ENCODE data around the gene PRRC2A. TPM values are rescaled to one million over a fixed set of nuclear protein-coding genes. Genes with fewer than 3 reads are reported as not detected.

The PRRC2A gene
- polyA plus RNA-seq, 1 donor (not counting 4 experiments of a cell fraction or from before 2014, with no cell fraction given): 20.5 TPM

DNA sequence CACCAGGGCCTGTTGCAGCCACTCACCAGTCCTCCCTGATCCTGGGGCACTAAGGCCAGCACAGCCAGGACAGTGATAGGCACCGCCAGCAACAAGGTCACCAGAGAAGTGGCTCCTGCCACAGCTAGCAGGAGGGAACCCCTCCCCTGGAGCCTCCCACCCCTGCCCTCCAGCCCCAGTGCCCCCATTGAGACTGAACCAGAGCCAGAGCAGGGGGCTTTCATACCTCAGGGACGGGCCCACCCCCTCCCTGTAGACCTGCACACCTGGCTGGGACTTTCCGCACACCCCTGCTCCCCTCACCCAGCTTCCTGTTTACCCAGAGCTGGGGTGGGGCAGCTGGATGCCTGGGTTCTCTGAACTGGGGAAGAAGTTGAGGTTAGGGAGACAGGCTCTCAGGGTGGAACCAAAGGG, 38.3 kb upstream of the PRRC2A start, which contains the start of gene LTB:
Gene LTB, minus strand, starts transcription at position 195 of the 414 bp plus-strand sequence. Its CDS starts 7 bp downstream, at position 188.
- peak within 1 kb of the TSS; percentile 87 for H3K9ac ChIP-seq (ENCODE audit: control insufficient read depth, extremely low read depth, insufficient read depth, low read length)
- peaks cover 15% of the 10 kb centered on the region for H3K4me1 ChIP-seq (ENCODE audit: control insufficient read depth, extremely low read depth, insufficient read depth, low read length)
- no peaks in the 10 kb centered on the region for H3K36me3 ChIP-seq (ENCODE audit: control insufficient read depth in 2 of 2, extremely low read depth in 1 of 2, insufficient read depth in 2 of 2, low read length in 2 of 2)
- H3K4me3 ChIP-seq (ENCODE audit: control insufficient read depth in 2 of 3, extremely low read depth in 1 of 3, insufficient read depth in 2 of 3, low read depth in 1 of 3, low read length in 3 of 3): peak within 1 kb of the TSS; percentile 50 to 90 (median 85)
- H3K9me1 ChIP-seq (ENCODE audit: control insufficient read depth, extremely low read depth, insufficient read depth, low read length): no peaks in the 10 kb centered on the region
- H4K20me1 ChIP-seq (ENCODE audit: control insufficient read depth, extremely low read depth, insufficient read depth, low read length): no peaks in the 10 kb centered on the region
- H3K79me2 ChIP-seq (ENCODE audit: control insufficient read depth, insufficient read depth, low read length): no peaks in the 10 kb centered on the region
- H2AFZ ChIP-seq (ENCODE audit: control insufficient read depth, low read length): peak within 1 kb of the TSS; percentile 97
- no peaks in the 10 kb centered on the region for H3K9me3 ChIP-seq (ENCODE audit: control insufficient read depth, low read depth, low read length)
- H3K27me3 ChIP-seq (ENCODE audit: control insufficient read depth, extremely low read depth, insufficient read depth, low read length): no peaks in the 10 kb centered on the region
- peak within 1 kb of the TSS; percentile 59 for H3K27ac ChIP-seq (ENCODE audit: control insufficient read depth, insufficient read depth, low read length)
- dilution Hi-C loops (cut with MboI; ENCODE audit: extremely low pct_ligation_motif_present, low sequenced_read_pairs): no loop called here
- TF ChIP-seq, protein P1, sequence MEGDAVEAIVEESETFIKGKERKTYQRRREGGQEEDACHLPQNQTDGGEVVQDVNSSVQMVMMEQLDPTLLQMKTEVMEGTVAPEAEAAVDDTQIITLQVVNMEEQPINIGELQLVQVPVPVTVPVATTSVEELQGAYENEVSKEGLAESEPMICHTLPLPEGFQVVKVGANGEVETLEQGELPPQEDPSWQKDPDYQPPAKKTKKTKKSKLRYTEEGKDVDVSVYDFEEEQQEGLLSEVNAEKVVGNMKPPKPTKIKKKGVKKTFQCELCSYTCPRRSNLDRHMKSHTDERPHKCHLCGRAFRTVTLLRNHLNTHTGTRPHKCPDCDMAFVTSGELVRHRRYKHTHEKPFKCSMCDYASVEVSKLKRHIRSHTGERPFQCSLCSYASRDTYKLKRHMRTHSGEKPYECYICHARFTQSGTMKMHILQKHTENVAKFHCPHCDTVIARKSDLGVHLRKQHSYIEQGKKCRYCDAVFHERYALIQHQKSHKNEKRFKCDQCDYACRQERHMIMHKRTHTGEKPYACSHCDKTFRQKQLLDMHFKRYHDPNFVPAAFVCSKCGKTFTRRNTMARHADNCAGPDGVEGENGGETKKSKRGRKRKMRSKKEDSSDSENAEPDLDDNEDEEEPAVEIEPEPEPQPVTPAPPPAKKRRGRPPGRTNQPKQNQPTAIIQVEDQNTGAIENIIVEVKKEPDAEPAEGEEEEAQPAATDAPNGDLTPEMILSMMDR (optimal IDR thresholded peaks at IDR 0.05 in 1 of 3, IDR thresholded peaks at IDR 0.05 in 1 of 3, conservative IDR thresholded peaks at IDR 0.05 in 1 of 3; ENCODE audit: extremely low read depth in 1 of 3, insufficient read depth in 2 of 3, low read length in 3 of 3): no peak
- no peak for TF ChIP-seq EZH2 (IDR thresholded peaks at IDR 0.05; ENCODE audit: low read length)
- H3K4me2 ChIP-seq (ENCODE audit: control insufficient read depth, extremely low read depth, insufficient read depth, low read depth, low read length): peak within 1 kb of the TSS; percentile 93
- FAIRE-seq (no peak), DNase-seq (ENCODE audit: low read depth, low spot score) (no peak)

GRCh38 chr6:31585491-31585890, 35.0 kb upstream of the PRRC2A start:
- H3K9ac ChIP-seq (ENCODE audit: control insufficient read depth, extremely low read depth, insufficient read depth, low read length): no peak overlapping the region
- peaks cover 3% of the 10 kb centered on the region for H3K27me3 ChIP-seq (ENCODE audit: control insufficient read depth, extremely low read depth, insufficient read depth, low read length)
- H3K9me1 ChIP-seq (ENCODE audit: control insufficient read depth, extremely low read depth, insufficient read depth, low read length): no peaks in the 10 kb centered on the region
- peaks cover 4% of the 10 kb centered on the region for H3K4me1 ChIP-seq (ENCODE audit: control insufficient read depth, extremely low read depth, insufficient read depth, low read length)
- H3K4me3 ChIP-seq (ENCODE audit: control insufficient read depth in 2 of 3, extremely low read depth in 1 of 3, insufficient read depth in 2 of 3, low read depth in 1 of 3, low read length in 3 of 3): no peak overlapping the region
- no peak for TF ChIP-seq EZH2 (IDR thresholded peaks at IDR 0.05; ENCODE audit: low read length)
- TF ChIP-seq, protein P1 (optimal IDR thresholded peaks at IDR 0.05 in 1 of 3, IDR thresholded peaks at IDR 0.05 in 1 of 3, conservative IDR thresholded peaks at IDR 0.05 in 1 of 3; ENCODE audit: extremely low read depth in 1 of 3, insufficient read depth in 2 of 3, low read length in 3 of 3): peak; percentile 33 to 60 (median 46)
- no peak overlapping the region for H3K27ac ChIP-seq (ENCODE audit: control insufficient read depth, insufficient read depth, low read length)
- no peak overlapping the region for H3K4me2 ChIP-seq (ENCODE audit: control insufficient read depth, extremely low read depth, insufficient read depth, low read depth, low read length)
- no peaks in the 10 kb centered on the region for H3K9me3 ChIP-seq (ENCODE audit: control insufficient read depth, low read depth, low read length)
- dilution Hi-C loops (cut with MboI; ENCODE audit: extremely low pct_ligation_motif_present, low sequenced_read_pairs): no loop called here
- H4K20me1 ChIP-seq (ENCODE audit: control insufficient read depth, extremely low read depth, insufficient read depth, low read length): no peaks in the 10 kb centered on the region
- FAIRE-seq: no peak
- H3K79me2 ChIP-seq (ENCODE audit: control insufficient read depth, insufficient read depth, low read length): no peaks in the 10 kb centered on the region
- H2AFZ ChIP-seq (ENCODE audit: control insufficient read depth, low read length): no peak overlapping the region
- DNase-seq (ENCODE audit: low read depth, low spot score): no peak
- no peaks in the 10 kb centered on the region for H3K36me3 ChIP-seq (ENCODE audit: control insufficient read depth in 2 of 2, extremely low read depth in 1 of 2, insufficient read depth in 2 of 2, low read length in 2 of 2)
